Activated gamma-delta T cell (primary cell): Measurements from ENCODE around the gene NR4A2.

ENCODE experiments used
- DNase-seq: peaks from one replicate; lab custom pipeline; 2025; lab: John Stamatoyannopoulos, UW
- total RNA-seq, 2 donors: gene quantifications; one replicate each; lab custom pipeline; 2026; lab: John Stamatoyannopoulos, UW

Gene NR4A2
- total RNA-seq: 7.3 to 11.9 reads per million in 2 donors

DNA sequence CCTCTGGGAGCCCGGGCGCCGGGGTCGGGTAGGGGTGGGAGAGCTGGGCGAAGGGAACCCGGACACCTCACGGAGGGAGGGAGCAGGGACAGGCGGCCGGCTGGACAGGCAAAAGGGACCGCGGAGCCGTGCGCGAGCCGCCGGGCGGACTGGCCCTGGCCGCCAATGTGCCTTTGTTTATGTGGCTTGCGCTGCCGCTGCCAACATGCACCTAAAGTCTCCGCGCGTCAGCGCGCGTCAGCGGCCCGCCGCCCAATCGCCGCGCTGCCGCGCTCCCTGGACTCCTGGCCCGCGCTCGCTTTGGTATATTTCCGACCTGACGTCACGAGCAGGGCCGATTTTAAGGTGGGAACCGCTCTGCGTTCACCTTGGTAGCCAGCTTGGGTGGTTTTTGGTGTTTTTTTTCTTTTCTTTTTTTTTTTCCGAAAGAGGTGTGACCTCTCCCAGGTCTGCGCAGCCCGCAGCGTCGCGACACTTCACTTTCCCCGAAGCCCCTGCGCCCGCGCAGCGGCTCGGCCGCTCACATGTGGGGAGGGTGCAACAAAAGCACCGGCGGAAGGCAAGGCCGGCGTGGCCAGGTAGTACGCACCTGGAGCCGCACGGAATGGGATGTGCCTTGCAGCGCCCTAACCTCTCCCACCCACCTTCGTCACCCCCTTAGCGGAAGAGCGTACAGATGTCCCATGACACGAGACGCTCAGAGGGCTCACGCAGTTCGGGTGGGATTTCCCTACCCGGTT, at the start of gene NR4A2:
Gene NR4A2, minus strand, starts transcription at position 188 of the 740 bp plus-strand sequence. CDS start 2,535 bp downstream, outside the sequence.
- DNase-seq: peak; percentile 89

DNA sequence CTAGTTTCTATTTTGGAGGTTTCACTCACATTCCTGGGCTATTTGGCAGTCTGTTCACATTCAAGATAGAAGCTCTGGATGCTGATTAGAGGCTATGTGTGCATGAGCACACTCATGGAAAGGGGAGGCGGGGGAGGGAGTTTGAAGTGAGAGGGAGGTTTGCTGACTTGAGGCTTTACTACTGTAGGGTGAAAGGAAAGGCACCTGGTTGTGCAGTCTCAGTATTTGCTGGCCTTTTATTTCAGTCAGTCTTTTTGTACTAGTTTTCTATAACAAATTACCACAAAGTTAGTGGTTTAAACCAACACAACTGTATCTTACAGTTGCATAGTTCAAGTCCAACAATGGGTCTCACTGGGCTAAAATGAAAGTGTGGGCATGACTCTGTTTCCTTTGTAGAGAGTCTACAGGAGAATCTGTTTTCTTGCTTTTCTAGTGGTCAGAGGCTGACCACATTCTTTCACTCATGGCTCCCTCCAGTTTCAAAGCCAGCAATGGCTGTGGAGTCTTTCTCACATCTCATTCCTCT, 47.7 kb upstream of the NR4A2 start:
- DNase-seq: no peak

DNA sequence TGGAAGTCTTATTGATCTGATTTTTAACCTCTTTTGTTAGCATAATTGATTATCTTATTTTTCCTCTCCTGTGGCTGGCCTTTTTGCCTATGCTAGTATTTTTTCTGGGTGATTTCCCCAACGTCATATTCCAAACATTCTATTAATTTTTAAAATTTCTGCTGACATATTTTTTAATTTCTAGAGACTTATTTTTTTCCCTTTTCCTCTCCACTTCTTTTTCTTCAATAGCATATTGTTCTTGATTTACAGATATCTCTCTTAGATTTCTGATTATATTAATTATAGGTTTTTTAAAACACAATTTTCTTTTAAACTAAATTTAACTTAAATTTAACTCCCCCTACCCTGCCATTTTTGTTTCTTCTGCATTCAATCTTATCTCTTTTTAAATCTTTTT, 47.2 kb upstream of the NR4A2 start:
- DNase-seq: no peak

DNA sequence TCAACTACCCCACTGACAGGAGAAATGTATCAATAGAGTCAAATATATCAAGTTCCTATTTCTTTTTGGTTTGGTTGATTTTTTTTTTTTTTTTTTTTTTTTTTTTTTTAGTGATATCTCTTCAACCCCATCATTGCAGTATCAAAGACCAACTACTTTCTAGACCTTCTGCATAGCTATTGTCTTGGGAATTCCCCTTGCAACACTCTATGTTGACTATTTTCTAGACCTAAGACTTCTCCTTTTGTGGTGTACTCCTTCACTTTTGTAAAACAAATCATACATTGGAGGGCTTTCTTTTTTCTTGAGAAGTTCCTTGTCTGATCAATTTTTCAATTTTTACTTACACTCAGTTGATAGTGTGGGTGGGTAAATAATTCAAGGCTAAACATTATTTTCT, 46.5 kb upstream of the NR4A2 start:
- DNase-seq: no peak

DNA sequence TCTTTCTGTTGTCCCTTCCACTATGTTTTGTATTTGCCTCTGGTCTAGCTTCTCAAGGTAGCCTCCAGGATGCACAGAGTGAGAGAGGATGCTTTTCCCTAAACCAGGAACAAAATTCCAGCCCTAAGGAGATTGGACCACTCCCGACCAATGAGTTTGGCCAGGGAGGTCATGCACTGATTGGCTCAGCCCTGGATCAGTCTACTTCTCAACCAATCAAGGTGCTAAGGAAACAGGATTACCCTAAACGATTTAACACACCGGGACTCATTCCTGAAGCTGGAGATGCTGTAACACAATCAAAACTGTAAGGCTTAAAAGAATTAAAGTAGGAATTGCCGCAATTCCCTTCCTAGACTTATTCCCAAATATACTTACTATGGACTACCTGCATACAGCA, 34.2 kb upstream of the NR4A2 start:
- DNase-seq: no peak

DNA sequence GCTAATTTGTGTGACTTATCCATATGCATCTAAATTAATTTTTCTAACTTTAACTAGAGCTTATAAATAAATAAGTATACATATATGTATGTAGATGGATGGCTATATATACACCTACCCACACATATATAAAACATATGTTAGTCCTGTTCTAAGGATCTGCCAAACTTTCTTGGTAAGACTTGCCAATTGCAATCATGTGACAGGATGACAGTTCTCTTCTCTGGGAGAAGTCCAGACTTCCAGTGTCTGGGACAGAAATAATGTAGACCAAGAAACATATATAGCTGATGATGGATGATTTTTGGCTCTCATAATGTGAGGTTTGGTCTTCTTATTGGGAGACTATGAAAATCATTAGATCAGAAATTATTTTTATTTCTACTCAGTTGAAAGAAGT, 30.6 kb upstream of the NR4A2 start:
- no peak for DNase-seq

DNA sequence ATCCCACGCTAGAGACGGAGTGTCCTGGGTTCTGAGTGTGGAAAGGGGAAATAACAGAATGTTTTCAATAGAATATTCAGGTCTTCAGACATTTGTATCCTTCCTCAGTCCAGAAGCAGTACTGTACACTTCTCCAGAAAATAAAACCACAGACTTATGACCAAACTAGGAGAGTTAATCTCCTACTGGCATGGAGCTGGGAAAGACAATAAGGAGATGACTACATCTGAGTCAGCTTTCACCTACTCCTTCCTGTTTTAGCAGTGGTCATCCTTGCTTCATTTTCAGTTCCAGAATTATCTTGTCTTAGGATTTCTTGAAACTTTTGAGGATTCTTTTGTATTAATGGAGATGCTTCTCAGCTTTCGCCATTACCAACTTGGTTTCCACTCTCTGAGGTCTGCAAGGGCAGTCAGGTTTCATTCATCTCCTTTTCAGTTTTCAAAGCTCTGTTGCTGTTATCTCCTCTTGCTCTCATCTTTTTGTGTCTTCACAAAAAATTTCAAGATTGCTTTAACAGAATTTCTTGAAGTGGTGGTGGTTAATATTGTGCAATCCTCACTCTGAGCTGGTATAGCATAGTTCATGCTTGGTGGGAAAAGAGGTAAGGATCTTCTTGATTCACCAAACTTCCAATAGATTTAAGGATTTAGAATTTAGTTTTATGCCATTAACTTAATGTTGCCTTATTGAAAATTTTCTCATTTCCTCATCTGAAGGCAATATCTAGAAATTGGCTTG, 23.7 kb upstream of the NR4A2 start:
- no peak for DNase-seq

DNA sequence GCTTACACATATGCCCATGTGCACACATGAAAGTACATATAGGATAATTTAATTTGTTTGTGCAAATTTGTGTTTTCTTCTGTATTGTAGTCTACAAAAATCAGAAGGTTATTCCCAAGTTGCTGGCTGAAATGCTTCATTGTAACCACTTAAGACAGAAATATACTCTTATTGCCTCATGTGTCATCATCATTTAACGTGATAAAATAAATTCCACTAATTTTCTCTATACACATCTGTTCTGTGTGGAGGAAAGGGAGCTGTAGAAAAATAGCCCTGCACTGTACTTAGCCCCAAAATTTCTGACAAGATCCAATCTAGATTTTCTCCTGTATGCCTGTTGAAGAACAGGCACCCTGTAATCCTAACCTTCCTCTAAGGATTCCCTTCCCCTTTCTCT, 20.4 kb upstream of the NR4A2 start:
- no peak for DNase-seq

DNA sequence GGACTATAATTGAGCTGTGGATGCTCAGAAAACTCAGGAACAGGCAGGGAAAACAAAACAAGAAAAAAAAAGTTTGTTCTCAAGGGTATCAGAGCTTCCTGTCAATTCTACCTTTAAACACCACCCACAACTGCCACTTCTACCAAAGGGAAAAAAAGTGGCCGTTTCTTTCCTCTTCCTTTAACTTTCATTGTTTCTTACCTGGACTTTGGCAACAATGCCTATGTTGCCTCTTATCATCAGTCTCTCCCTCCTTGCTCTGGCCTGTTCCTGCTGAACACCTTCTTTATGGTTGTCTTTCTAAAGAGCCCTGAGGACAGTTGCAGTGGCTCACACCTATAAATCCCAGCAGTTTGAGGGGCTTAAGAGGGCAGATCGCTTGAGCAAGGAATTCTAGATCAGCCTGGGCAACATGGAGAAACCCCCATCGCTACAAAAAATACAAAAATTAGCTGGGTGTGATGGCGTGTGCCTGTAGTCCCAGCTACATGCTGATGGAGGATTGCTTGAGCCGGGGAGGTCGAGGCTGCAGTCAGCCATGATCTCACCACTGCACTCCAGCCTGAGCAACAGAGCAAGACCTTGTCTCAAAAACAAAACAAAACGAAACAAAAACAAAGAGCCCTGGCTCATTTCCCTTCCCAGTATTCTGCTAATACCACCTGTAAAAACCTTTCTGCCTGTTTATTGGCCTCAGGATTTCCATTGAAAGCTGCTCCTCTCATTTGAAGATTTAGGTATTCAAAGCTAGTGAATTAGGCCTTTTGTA, 18.0 kb upstream of the NR4A2 start:
- DNase-seq: no peak

DNA sequence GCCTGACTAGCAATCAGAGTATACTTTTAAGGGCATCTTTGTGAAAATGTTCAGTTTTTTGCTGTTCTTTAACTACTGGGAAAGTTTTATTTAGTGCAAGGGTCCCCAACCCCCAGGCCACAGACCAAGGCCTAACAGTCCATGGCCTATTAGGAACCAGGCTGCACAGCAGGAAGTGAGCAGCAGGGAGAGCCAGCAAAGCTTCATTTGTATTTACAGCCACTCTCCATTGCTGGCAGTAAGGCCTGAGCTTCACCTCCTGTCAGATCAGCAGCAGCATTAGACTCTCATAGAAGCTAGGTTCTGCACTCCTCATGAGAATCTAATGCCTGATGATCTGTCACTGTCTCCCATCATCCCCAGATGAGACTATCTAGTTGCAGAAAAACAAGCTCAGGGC, 17.1 kb upstream of the NR4A2 start:
- no peak for DNase-seq

DNA sequence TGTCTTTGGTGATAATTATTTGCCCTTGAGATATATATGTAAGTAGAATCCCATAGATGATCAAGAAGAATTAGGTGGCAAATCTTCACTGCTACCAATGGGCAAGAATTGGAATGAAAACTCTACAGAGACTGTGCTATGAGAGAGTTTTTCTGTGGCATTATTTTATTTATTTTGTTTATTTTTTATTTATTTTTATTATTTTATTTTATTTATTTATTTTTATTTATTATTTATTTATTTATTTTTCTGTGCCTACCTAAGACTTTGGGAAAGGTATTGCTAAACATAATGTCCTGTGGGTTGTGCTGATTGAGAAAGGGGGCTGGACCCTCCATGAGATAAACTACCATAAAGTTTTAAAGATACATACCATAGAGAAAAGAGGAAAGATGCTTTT, 16.6 kb upstream of the NR4A2 start:
- DNase-seq: no peak

DNA sequence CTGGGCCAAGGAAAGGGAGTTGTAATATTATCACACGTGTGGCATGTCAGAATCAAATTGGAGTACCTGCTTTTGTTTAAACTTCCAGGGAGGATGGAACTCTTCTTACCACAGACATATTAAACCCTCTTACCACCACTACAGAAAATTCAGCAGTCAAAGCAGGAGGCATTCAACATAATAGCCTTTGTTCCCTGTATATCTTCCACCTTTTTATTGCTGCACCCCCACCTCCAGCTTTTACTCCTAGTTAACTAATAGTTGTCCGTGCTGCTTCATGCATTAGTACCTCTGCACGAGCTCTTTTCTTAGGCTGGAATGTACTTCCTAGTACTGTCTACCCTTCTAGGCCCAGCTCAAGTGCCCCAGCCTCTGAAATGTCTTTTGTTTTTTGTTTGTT, 14.9 kb upstream of the NR4A2 start:
- DNase-seq: no peak

DNA sequence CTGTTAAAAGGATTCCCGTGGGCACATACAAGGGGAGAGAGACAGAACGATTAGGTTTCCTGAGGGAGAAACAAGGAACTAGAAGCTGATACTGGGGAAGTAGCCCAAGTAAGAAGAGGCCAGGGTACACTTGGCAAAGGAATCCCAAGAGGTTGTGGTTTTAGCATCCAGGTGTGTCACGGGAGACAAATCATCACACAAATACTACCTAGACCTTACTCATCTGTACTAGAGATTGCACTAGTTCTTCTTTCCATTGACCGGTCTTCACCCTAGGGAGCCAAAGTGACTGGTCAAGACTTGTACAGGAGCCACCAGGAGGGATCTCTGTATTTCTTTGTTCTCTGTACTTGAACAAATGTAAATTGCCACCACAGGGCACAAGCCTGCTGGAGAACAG, 14.2 kb upstream of the NR4A2 start:
- DNase-seq: no peak

DNA sequence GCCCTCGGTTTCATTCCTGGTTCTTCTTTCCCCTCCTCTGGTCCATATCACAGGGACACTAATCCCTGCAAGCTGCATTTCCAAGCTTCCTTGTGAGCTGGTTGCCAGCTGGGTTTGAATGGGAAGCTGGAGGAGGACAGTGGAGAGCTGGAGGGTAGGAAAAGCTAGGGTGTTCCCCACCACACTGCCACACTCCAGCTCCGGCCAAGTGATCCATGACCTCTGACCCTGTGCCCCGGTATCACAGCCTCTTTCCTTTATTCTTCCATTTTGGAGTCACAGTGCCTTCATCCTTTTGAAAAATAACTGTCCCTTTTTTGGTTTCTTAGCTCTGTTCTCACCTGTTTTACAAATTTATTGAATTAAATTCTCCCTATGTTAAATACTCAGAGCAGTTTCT, 13.1 kb upstream of the NR4A2 start:
- no peak for DNase-seq

DNA sequence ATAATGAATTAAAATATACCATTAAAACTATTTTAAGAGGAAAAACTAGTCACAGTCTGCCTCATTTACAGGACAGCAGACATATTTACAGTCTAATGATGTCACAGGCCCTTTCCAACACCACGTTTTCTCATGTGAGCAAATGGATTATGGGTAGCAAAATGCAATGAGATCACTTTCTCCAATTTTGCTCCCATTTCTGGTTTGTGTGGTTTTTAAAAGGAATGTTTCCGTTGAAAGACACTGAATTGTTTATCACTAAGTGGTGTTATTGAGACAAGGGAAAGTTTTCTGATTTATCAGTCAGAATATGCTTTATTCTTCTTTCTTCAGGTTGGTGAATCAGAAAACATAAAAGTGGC, 11.4 kb upstream of the NR4A2 start:
- no peak for DNase-seq

DNA sequence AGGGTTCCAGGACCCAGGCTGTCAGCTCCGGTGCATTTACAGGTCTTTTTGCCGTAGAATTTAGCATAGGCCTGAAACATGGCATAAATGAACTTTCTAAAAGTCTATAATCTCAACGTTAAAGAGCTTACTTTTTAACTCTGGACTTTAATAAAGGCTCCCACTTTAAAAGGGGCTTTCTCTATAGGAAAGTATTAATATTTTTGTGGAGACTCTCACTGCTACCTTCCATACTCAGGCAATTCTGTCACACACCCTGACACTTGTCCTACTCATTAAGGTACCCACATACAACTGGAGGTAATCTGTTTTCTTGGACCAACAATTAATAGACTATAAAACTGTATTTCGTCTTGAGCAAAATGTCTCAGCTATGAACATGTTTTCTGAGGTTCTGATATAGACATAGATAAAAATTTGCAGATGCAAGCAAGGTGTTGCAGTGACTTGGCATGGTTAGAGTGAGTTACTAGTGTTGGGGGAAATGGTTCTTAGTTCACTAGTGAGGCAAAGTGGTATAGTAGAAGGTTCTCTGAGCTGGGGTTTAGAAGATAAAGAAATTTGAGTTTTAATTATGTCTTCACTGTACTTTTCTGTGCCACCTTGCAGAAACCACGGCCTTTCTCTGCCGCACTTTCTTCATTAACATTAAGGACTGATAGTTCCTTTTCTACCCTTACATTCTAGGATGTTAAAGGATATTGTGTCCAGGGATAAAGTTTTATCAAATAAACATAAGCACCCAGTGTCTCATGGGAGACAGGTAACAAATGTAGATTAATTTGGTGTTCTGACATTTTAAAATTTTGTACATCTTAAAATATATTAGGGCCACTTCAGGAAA, 10.8 kb upstream of the NR4A2 start:
- DNase-seq: no peak

DNA sequence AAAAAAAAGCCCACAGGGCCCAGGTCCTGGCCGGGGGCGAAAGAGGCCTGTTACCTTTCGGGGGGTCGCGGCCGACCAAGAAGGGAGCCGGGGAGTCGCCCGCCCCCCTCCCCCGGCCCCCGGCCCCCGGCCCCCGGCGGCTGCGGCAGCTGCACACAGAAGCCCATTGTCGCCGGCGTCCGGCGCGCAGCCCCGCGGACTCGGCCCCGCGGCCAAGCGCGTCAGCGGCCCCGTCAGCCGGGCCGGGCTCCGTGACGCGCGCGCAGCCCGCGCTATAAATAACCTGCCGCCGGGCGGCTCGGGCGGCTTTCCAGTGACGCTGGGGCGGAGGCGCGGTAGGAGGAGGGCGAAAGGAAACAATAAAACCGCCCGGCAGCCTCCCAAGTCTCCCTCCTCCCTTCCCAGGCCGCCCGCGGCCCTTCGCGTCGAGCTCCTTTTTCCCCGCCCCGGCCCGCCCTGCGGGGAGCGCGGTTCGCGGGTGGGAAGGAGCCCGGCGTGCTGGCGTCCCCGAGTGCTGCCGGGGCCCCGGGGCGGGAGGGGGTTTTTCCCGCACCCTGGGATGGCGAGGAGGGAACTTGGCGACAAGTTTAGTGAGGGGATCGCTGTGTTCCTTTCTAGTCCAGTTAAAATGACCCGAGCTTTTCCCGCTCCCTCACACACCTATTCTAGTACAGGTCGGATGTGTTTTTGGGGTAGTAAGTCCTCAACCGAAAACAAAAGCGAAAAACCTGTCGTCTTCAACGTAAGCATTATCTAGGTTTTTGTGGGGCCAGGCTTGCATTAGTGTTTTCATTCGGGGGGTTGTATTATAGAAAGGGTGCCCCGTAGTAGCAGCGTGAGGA, 10.0 kb upstream of the NR4A2 start:
- peak; percentile 92 for DNase-seq

DNA sequence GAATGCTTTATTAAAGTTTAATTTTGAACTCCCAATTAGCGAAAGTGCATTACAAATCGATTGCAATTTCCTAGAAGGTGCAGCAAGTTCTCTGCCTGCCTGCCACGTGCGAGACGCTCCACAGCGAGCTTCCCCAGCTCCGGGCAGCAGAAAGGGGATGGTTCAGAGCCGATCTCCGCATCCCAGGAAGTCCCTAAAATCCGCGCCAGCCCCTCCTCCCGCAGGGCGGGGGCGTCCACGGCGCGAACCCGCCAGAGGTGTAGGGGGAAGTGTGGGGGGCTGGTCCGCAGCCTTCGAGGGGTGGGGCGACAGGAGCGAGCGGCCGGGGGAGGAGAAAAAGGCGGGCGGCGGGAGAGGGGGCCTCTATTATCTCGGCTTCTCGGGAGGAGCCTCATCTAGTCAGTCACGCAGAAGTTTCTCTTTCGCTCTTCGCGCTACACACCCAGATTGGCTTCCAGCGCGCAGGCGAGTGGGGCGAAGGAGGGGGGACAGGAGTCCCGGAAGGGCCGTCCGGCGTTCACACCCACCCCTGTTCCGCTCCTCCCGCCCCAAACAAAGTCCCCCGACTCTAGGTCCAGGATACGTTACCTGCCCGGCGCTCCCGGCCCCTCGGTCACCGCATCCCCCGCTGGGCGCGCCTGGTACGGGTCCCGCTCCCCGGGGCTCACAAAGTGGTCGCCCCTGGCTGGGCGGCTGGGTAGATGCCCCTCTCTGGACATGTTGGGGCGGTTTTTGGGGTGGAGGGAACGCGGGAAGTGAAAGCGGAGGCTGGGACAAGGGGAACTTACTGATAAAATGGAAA, 9.1 kb upstream of the NR4A2 start:
- DNase-seq: peak; percentile 77

DNA sequence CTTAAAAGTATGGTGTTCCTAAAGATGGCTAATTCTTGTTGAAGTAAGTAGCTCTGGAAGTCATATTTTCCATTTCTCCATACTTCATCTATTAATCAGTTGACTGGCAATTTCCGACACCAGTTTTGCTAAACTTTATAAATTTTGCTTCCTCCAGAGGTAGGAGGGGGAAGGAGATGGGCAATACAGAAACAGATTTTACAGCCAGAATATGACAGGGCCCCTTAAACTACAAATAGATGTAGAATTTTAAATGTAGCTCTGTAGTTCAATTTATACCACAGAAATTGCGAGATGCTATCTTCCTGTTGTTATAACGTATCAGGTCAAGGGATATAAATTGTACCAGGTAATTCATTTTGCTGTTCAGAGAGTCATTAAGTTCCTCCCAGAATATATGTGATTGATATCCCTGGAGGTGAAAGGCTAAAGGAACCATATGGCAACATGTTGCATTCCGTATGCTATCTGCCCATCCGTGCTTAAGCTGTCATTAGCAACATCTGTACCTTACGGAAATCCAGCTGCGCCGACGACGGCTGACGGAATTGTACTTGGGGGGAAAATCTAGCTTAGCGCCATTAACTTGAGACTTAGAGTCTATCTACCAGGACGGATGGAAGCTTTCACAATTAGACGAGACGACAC, 8.4 kb upstream of the NR4A2 start:
- no peak for DNase-seq
